GM18517 (cell line): ENCODE results near the gene HLA-DMA.

Experiments
- ATAC-seq: cut with Tn5 transposase; IDR thresholded peaks from one replicate; pipeline ENCODE4 v1.9.1; 2021; ENCODE audit warnings: mild to moderate bottlenecking, moderate library complexity; ENCODE audit not compliant: unreplicated experiment

Gene HLA-DMA

DNA sequence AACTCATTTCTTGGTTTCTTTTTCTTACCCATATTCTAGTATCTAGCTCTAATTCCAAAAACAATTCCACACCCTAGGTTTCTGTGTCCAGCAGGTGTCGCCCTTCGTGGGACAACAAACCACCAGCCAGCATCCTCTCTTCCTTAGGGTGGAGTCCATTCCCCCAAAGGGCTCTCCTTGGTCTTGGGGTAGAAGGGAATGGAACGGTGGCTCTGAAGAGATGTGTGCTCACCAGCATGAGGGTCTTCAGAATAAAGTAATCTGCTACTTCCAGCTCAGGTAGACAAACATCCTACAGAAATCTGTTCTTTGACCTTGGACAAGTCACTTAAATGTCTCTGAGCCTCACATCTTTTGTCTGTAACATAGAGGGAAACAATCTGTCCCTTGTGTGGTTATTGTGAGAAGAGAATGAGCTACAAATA lies 19.2 kb downstream of the HLA-DMA start:
- no peak for ATAC-seq

- no peak for ATAC-seq
These were observed 20.6 kb downstream of the HLA-DMA start for GRCh38 chr6:32932132-32932868.

GRCh38 chr6:32931211-32931610 lies 21.7 kb downstream of the HLA-DMA start:
- no peak for ATAC-seq

DNA sequence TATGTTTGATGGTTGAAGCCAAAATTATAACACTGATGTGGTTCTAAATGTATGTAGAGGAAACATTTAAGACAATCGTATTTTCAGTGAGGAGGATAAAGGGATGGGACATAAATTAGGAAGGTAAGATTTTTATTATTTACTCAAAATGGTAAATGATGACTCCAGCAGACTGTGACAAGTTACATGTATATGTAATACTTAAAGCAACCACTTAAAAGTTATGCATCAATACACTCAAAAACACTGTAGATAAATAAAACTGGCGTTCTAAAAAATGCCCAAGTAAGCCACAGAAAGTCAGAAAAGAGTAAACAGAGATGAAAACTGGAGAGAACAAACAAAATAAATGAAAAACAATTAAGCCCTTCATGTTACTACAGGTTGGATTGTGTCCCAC lies 30.8 kb downstream of the HLA-DMA start:
- no peak for ATAC-seq

DNA sequence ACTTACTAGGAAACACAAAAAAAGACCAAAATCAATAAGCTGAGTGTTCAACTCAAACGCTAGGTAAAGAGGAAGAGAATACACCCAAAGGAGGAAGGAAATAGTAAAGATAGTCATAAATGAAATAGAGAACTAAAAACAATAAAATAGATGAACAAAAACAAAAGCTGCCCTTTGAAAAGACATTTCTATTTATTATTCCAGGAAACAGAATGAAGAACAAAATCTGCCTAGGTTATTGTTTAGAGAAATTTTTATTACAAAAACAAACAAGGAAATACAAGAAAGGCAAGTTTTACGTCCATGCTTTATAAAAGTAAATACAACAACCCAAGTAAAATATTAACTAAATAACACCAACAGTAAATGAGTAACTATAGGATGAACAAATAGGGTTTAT lies 32.2 kb downstream of the HLA-DMA start:
- no peak for ATAC-seq

DNA sequence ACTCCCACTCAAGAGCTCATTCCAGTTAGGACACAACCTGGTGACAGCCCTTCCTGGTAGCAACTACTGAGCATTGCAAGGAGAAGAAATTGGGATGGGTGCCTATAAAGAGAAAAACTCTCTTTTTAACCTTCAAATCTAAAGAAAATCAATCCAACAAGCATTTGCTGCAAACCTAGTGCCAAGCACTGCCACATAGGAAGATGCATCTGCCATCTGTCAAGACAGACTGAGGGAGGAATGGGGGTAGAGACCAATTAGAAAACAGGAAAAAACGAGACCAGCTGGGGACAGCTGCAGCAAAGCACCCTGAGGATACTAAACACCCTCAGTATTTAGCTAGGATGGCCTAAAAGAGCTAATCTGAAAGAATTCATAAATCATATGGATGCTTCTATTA lies 39.9 kb downstream of the HLA-DMA start:
- no peak for ATAC-seq

- no peak for ATAC-seq
These were observed 44.0 kb downstream of the HLA-DMA start for GRCh38 chr6:32908897-32909296.

GRCh38 chr6:32906539-32906938 lies 46.4 kb downstream of the HLA-DMA start:
- ATAC-seq, result no peak

DNA sequence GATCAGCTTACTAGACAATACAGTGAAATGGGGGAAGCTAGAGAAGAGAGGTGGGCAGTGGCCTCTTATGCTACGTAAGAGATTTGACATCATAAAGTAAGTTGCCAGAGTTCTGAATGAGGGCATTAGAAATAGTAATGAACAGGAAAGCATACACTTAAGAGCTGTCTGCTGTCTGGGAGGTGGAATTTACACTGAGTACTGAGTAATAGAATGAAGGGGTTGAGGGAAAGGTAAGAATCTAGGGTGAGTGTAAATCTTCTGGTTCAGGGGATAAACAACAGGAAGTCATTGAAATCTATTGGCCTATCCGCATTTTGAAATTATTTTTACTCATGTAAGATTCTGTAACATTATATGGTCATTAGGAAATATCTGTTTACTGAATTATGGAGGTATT lies 47.8 kb downstream of the HLA-DMA start:
- ATAC-seq, result no peak

DNA sequence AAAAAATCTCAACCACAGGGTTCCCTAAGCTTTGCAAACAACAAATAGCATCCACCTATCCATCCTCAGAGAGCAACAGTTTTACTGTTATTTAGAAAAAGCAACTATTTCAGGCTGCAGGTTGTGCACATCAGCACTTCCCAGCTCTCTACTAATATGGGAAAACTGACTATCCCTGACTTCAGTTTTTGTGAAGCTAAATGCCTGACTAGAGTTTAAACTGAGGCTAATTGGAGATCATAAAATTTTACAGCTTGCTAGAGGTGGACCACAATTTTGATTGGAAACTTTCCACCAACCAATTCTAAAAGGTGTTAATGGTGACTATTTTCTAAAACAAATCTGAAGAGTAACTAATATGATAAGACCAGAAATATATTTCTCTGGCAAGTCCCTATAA lies 48.9 kb downstream of the HLA-DMA start:
- ATAC-seq, result no peak
